ENCODE results near the gene TBX18. TPM values are rescaled to one million over a fixed set of nuclear protein-coding genes. Genes with fewer than 3 reads are reported as not detected.

Gene TBX18
- total and polyA plus RNA-seq, 2 of the 4 experiments (the other 2 are of a cell fraction) = 0.86 to 1.3 TPM

GRCh38 chr6:84774985-84775284 lies 10.5 kb upstream of the TBX18 start:
- Histone ChIP-seq H3K27ac (ENCODE audit: insufficient read depth, low read length) (no peak overlapping the region), H3K18ac (ENCODE audit: low read depth, low read length) (no peak overlapping the region), H4K20me1 (ENCODE audit: insufficient read depth, low read length) (no peaks in the 10 kb centered on the region), H3K27me3 (ENCODE audit: control insufficient read depth, insufficient read depth, low read length) (peaks cover 54% of the 10 kb centered on the region), H3K4ac (ENCODE audit: low read depth, low read length) (no peak overlapping the region), H2BK5ac (ENCODE audit: low read depth, low read length, poor library complexity, severe bottlenecking) (no peak overlapping the region), H3K79me1 (ENCODE audit: low read depth in 1 of 2, low read length in 2 of 2) (no peaks in the 10 kb centered on the region), H2BK15ac (ENCODE audit: low read depth, low read length) (no peak overlapping the region), H2BK20ac (ENCODE audit: low read depth, low read length) (no peak overlapping the region), H2BK120ac (ENCODE audit: low read depth, low read length) (no peak overlapping the region), H4K8ac (ENCODE audit: low read depth in 2 of 2, low read length in 2 of 2) (no peak overlapping the region), H2AK5ac (ENCODE audit: low read depth, low read length) (no peak overlapping the region), H3K4me3 (ENCODE audit: insufficient read depth, low read depth, low read length) (no peak overlapping the region), H4K91ac (ENCODE audit: insufficient read depth, low read depth, low read length) (no peak overlapping the region), H3K4me1 (ENCODE audit: control insufficient read depth, insufficient read depth, low read length) (no peaks in the 10 kb centered on the region), H3K56ac (ENCODE audit: extremely low read depth, insufficient read depth, low read length) (no peak overlapping the region), H2AK9ac (replicated peaks; ENCODE audit: low read depth, low read length, poor library complexity) (no peak overlapping the region), H3K9me1 (ENCODE audit: insufficient read depth, low read length) (no peaks in the 10 kb centered on the region), H3K36me3 (ENCODE audit: control insufficient read depth, insufficient read depth, low read length) (no peaks in the 10 kb centered on the region), H3K14ac (replicated peaks; ENCODE audit: low read depth, low read length) (no peak overlapping the region), H3K23ac (ENCODE audit: low read depth, low read length) (no peak overlapping the region), H3K9me3 (ENCODE audit: control insufficient read depth, insufficient read depth, low read length) (peaks cover 3% of the 10 kb centered on the region), H3K9ac (ENCODE audit: low read depth, low read length) (no peak overlapping the region), H3K4me2 (ENCODE audit: low read depth, low read length) (no peak overlapping the region), H4K5ac (ENCODE audit: low read depth, low read length) (no peak overlapping the region), H2AFZ (replicated peaks; ENCODE audit: low read length, poor library complexity) (peak overlapping the region; percentile 73)
- WGBS, 2 experiments (ENCODE audit: extremely low coverage in 2 of 2, insufficient read length in 1 of 2) = 0% methylated on average over 2 of the region's 14 CpGs; no CpG with 5 or more reads in 1 of the 2 experiments
- no peak for TF ChIP-seq NFE2L2 (IDR thresholded peaks at IDR 0.05; ENCODE audit: low read depth, low read length)
- no peak for TF ChIP-seq MAZ (IDR thresholded peaks at IDR 0.05; ENCODE audit: borderline replicate concordance, low read depth, low read length)
- no TSS peak for BruUV-seq (replicated peaks)
- dilution Hi-C loops (cut with HindIII; ENCODE audit: low sequenced_read_pairs, unreplicated experiment) = no loop called here
- in situ Hi-C loops (cut with MboI; ENCODE audit: low sequenced_read_pairs) = no loop called here
- CTCF ChIA-PET = interaction anchor here (0.7 kb wide), 1 partner anchor 347 kb away, joined by 3 read pairs; no protein-coding TSS in a partner anchor
- DNase-seq (no peak), ATAC-seq (ENCODE audit: low read depth) (no peak)
- POLR2A ChIA-PET (ENCODE audit: unreplicated experiment) = no interaction called here
- intact Hi-C loops (cut with micrococcal nuclease) = loop anchor here (1.0 kb wide), 1 partner anchor 347 kb away; no protein-coding TSS in a partner anchor
